NCI-H2029 treated with DMSO at 0.1 percent for 48 hours (cell line): Measurements from ENCODE around the gene PPM1G.

Source experiments
- DNase-seq: peaks from one replicate; lab custom pipeline; 2025; lab: John Stamatoyannopoulos, UW

The PPM1G gene

GRCh38 chr2:27412419-27413152 lies 3.2 kb upstream of the PPM1G start:
- DNase-seq = no peak

- no peak for DNase-seq
Measured at GRCh38 chr2:27408601-27409320, 630 bp downstream of the PPM1G start.

- DNase-seq = no peak
Measured at GRCh38 chr2:27407798-27408491, 1.4 kb downstream of the PPM1G start.

GRCh38 chr2:27400348-27401135 lies 8.8 kb downstream of the PPM1G start:
- DNase-seq = no peak

- DNase-seq = no peak
Measured at GRCh38 chr2:27398962-27399361, 10.4 kb downstream of the PPM1G start.

- DNase-seq = no peak
Measured at GRCh38 chr2:27393225-27393624, 16.2 kb downstream of the PPM1G start.

- DNase-seq = no peak
Measured at GRCh38 chr2:27390822-27391679, 18.3 kb downstream of the PPM1G start.

- no peak for DNase-seq
Measured at GRCh38 chr2:27381577-27382181, 27.7 kb downstream of the PPM1G start.

- DNase-seq = peak; percentile 65
Measured at GRCh38 chr2:27380626-27381545, 28.5 kb downstream of the PPM1G start, which contains the start of gene ZNF513. ZNF513 (minus strand) TSS chr2:27380734; CDS start chr2:27380526, 208 bp downstream.

GRCh38 chr2:27379836-27380625 lies 29.4 kb downstream of the PPM1G start:
- DNase-seq = no peak

GRCh38 chr2:27379383-27379835 lies 30.0 kb downstream of the PPM1G start:
- DNase-seq = no peak

- DNase-seq = no peak
Measured at GRCh38 chr2:27378809-27379290, 30.5 kb downstream of the PPM1G start.

- no peak for DNase-seq
Measured at GRCh38 chr2:27378096-27378808, 31.1 kb downstream of the PPM1G start.

GRCh38 chr2:27377618-27378095 lies 31.7 kb downstream of the PPM1G start:
- no peak for DNase-seq

- no peak for DNase-seq
Measured at GRCh38 chr2:27376866-27377617, 32.3 kb downstream of the PPM1G start.

- no peak for DNase-seq
Measured at GRCh38 chr2:27376151-27376865, 33.1 kb downstream of the PPM1G start.
